B cell (primary cell): ENCODE measurements around the gene HERC2.

Source experiments
- CTCF ChIP-seq: fragments of 200-600 bp; IDR thresholded peaks from one replicate; pipeline ENCODE4 v1.8.0; 2022; ENCODE audit warnings: antibody characterized with exemption, mild to moderate bottlenecking
- EZH2 ChIP-seq: IDR thresholded peaks from 2 replicates; pipeline ENCODE4 v1.6.1; 2012; ENCODE audit warnings: borderline replicate concordance, low read depth, mild to moderate bottlenecking, moderate library complexity, low read length; ENCODE audit not compliant: insufficient read depth, poor library complexity, severe bottlenecking

DNA sequence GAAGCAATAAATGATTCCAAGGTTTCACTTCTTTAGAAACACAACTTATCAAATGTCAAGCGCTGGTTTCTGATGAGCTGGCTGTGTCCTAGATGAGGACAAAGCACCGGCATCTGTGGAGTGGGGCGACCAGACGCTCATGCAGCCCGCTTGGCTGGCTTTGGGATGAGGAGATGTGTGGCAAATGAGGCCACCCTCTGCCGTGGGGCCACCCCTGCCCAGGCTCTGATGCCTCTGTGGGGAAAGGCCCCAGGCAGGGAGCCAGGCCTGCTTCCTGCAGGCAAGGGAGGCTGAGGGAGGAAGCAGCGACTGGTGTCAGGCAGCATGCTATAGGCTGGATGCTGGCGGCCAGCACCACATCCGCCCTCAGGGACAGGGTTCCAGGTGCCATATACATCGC is 102.9 kb downstream of the HERC2 start:
- TF ChIP-seq CTCF (no peak), EZH2 (no peak)
